ENCODE data around the gene HLA-DQA2.
A peak's percentile ranks its signal among the peaks of the same experiment; 100 is the strongest.
"Not testable (repeated sequence)": the region's sequence is repeated elsewhere in the genome, so short reads cannot be mapped to it uniquely, and the experiment has no call there.

The HLA-DQA2 gene

DNA sequence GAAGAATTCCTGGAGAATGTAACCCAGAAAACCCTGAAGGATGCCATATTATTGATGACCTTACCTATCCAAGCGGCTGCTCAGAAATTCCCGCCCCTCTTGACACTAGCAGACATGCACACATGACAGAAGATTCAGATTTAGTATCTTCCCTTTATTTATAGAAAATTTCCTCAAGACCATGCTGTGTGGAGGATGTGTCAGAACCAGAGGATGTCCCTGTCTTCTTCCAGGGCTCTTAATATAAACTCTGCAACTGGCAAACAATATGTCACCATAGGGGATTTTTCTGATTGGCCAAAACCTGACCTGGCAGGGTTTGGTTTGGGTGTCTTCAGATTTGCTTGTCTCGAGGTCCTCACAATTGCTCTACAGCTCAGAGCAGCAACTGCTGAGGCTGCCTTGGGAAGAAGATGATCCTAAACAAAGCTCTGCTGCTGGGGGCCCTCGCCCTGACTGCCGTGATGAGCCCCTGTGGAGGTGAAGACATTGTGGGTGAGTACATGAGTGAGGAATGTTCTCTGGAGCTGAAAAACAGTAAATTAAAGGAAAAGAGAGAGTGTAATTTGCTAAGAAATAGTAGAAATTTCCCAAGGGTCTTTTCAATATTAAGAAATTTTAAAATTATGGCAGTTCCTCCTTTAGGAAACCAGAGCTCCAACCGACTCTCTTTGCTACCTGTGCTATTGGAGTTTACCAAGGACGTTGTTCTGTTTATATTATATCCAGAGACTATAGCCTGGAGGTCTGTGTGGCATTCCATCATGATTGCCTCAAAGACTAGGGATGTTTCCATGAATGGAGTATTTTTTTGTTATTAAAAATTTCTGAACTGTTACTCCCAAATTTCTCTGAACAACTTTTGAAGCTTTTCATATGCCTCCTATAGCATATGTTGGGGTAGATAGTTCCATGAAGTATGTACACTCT, at the start of gene HLA-DQA2:
Gene HLA-DQA2, plus strand, starts transcription at position 361 of the 930 bp plus-strand sequence. Its CDS starts 53 bp downstream, at position 414.
- no peak for DNase-seq

DNA sequence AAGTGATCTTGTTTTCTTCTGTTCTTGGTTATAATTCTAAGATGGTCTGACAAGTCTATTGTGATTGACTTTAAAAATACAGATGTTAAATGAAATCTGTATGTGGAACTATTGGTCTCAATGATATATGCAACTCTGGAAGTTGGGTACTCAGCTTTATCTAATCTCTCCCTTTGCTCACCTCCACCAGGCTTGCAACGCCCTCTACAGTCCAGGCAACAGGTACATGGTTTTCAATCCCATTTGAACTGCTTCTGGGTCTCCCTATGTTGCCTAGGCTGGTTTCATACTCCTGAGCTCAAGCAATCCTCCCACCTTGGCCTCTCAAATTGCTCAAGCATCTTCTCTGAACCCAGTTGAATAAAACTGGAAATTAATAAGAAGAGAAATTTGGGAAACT, 49.2 kb upstream of the HLA-DQA2 start:
- peak; percentile 74 for DNase-seq

DNA sequence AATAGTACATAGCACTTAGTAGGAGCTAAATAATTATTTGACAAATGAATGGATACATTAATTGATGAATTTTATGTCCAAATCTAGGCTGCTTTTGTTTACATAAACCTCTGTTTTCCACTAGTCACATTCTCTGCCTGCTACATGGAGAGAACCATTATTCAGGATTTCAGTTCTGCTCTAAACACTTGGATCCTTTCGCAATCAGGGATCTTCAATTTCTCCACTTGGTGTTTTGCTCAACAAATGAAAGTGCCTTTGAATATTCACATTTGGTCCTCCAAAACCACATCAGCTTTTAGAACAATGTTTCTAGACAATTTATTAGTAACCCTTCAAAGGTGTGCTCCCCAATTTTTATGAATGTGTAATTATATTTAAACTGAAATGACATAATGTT, 44.2 kb upstream of the HLA-DQA2 start:
- no peak for DNase-seq

DNA sequence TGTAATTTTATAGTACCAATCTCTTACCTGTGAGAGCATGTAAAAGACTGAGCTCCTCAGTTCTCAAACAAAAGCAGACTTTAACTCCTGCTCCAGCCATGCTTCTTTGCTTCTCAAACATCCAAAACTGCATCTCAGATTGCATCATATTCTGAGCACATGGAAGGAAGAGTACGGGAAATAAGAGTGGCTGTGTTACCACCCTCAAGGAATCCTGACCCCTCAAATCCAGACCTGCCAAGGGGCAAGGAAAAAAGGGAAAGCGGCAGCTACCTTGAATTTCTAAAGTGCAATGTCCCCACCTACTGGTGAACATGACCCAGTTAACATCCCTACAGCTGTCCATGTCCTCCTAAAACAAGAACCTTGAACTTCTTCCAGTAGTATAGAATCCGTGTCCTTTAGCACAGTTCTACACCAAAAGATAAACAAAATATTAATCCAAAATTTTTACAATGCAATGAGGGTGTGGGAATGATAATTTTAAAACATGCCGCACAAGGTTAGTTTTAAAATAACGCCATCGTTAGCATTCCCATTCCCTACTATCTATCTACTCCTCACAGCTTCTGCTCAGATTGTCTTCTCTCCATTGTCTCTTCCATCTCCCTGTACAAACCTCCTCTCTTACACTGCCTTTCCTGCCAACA, 40.7 kb upstream of the HLA-DQA2 start:
- peak; percentile 61 for DNase-seq

DNA sequence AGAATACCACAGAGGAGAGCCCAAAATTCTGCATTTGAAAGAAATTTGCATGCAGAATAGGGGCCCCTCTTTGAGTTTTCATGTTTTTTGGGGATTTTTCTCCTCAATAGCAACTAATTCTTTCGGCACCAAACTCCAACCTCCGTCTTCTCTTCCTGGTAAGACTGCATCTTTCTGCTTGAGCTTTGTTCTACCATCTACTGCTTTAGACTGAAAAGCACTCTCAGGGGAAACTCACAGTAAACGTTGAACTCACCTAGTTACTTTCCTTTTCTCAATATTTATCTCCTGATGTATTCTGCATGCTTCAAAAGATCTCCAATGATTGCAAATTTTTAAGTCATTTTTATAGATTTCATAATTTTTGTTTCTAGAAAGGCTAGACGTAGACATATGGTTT, 37.8 kb upstream of the HLA-DQA2 start:
- DNase-seq, result no peak

DNA sequence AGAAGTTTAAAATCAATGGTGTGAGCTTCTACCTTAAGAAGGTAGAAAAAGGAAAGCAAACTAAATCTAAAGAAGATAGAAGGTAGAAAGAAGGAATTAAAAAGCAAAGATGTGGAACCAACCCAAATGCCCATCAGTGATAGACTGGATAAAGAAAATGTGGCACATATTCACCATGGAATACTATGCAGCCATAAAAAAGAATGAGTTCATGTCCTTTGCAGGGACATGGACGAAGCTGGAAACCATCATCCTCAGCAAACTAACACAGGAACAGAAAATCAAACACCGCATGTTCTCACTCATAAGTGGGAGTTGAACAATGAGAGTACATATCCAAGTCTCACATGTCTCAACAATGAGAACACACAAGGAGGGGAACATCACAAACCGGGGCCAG, 36.0 kb upstream of the HLA-DQA2 start:
- not testable (repeated sequence) for DNase-seq

DNA sequence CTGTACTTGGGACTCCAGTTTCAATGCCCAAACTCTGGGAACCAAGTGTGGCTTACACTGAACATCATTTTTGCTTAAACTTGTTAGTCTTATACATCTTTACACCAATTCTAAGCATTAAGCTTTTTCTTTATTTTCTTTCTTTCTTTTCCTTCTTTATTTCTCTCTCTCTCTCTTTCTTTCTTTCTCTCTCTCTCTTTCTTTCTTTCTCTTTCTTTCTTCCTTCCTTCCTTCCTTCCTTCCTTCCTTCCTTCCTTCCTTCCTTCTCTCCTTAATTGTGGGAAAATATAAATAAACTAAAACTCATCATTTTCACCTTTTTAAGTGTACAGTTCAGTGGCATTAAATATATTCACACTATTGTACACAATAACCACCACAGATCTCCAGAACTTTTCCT, 31.6 kb upstream of the HLA-DQA2 start:
- DNase-seq, result no peak

DNA sequence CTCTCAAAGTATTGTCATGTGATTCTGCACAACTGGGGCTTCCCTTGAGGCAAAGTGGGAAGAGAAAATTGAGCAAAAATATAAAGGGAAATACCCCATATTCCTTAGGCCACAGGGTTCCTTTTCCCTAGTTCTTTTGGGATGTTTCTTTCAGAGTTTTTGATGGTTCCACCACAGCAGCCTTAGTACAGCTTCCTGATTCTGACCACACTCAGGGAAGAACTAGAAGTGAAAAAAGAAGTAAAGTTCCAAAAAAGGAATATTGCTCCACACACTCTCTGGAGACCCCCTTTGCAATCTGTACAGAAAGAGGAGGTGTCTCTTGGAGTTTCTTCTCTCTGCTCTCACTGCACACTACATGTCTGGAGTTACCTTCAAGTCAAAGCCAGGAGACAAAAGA, 27.9 kb upstream of the HLA-DQA2 start:
- no peak for DNase-seq

DNA sequence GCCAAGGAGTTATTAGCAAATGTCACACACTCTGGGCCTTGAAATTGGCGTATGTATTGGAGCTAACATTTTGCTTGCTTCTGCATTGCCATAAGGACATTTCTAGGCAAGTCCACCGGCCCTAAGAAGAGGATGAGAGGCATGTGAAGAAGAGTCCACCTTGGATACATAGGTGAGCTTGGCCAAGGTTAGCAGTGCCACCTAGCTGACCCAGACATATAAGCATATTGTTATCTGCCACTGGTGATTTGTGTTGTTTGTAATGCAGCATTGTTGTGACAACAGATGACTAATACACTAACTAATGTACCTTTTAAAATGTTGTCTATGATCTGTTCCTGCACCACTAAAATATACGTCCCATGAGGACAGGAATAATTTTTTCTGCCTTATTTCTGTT, 24.8 kb upstream of the HLA-DQA2 start:
- DNase-seq, result no peak

DNA sequence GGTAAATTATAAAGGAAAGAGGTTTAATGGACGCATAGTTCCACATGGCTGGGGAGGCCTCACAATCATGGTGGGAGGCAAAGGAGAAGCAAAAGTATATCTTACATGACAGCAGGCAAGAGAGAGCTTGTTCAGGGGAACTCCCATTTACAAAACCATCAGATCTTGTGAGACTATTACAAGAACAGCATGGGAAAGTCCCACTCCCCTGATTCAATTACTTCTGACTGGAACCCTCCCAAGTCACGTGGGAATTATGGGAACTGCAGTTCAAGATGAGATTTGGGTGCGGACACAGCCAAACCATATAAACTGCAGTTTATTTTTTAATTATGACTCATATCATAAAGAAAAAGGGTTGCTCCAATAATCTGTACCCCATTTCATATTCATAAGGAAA, 22.3 kb upstream of the HLA-DQA2 start:
- DNase-seq, result no peak

DNA sequence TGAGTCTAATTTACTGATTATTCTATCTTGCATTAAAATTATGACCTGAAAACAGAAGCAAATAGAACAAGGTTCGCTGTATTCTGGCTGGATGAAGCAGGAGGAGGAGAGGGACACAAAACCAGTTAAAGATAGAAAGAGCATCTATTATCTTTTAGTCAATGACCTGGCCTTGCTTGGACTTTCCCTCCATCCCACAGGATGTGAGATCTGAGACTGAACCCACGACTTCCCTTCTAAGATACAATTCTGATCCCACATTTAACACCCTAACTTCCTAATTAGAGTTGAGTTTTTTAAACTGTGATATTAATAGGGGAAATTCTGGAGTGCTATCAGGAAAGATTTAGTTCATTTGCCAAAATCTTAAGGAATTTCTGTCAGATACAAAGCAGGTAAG, 3.1 kb upstream of the HLA-DQA2 start:
- DNase-seq, result no peak

DNA sequence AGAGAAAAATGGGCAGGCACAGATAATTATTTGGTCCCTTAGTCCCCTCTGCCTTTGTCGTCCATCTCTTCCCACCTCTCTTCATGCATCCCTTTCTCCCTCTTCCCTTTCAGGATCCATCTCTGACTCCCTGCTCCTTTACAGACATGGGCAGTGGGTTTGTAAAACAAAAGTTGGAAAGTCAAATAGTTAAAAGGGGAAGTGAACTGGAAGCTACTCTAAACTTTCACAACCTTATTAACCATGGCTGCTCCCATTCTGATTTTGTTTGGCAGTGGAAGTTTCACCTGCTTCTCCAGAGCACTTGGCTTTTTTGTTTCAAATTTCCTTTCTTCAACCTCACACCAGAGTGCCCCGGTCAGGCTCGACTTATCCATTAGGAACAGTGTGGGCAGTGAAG, 1.2 kb downstream of the HLA-DQA2 start:
- DNase-seq, result no peak

DNA sequence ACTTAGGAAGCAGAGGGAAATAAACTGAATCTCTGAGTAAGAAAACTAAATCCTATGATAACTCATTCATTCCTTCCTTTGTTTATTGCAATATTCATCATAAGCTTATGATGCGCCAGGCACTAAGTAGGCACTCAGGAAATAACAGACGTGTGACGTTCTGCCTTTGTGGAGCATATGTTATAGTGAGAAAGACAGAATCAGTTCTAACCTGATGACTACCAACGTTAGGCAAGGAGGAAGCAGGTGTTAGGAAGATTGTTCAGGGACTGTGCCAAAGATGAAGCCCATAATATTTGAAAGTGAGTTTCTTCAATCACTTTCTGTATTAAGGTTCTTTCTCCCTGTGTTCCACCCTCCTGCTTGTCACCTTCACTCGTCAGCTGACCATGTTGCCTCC, 3.6 kb downstream of the HLA-DQA2 start:
- no peak for DNase-seq

DNA sequence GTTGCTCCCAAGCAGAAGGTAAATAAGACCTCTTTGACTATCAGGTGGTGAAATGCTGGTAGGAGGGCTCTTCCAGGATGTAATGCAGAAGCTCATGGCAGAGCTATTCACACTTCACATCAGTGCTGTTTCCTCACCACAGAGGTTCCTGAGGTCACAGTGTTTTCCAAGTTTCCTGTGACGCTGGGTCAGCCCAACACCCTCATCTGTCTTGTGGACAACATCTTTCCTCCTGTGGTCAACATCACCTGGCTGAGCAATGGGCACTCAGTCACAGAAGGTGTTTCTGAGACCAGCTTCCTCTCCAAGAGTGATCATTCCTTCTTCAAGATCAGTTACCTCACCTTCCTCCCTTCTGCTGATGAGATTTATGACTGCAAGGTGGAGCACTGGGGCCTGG, 4.5 kb downstream of the HLA-DQA2 start:
- DNase-seq, result not testable (repeated sequence)

DNA sequence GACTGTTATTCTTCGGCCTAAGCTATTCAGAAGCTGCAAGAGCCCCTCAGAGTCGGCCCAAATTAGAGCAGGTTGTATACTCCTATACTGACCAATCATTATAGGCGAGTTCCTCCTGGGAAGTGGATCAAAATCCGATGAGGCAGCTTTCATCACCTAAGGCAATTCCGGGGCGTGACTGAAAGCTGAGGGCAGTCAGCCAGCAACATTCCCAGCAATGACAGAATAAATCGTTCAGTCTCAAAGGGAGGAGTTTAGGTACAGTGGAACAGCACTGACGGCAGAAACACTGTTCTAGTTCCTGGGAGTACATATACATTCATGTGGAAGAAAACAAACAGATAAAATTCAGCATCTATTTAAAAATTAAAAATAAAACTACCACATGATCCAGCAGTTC, 11.4 kb downstream of the HLA-DQA2 start:
- no peak for DNase-seq

DNA sequence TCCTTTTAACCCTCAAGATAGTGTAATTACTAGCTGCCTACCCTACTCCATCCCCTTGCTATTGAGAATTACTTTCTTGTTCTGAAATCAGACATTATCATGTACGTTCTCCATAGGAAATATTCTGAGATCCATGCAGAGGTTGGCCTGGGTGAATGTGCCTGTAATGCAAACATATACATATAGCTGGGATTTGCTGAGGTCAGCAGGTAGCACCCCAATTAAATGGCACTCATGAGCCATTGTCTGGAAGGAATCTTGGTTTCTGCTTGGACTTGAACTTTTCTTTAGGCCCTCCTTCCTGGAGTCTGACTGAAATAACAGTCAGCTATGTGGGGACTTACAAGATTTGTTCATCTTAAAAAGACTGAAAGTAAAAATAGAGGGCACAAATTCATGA, 18.5 kb downstream of the HLA-DQA2 start:
- no peak for DNase-seq

DNA sequence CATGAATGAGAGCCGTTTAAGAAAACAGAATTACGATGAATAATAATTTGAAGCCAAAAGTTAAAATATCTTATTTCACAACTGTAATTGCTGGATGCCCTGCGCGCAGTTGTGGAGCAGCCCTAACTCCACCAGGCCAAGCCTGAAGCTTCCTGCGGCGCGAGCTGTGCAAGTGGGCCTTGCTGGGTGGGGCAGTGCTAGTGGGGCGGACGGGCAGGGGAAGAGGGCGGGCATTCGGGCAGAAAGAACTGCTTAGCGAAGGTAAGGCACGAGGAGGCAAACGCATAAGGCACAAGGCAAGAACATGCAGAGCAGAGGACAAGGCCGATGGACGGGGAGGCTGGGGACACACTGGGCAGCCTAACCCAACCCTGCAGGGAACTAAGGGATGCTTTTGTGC, 19.9 kb downstream of the HLA-DQA2 start:
- no peak for DNase-seq

DNA sequence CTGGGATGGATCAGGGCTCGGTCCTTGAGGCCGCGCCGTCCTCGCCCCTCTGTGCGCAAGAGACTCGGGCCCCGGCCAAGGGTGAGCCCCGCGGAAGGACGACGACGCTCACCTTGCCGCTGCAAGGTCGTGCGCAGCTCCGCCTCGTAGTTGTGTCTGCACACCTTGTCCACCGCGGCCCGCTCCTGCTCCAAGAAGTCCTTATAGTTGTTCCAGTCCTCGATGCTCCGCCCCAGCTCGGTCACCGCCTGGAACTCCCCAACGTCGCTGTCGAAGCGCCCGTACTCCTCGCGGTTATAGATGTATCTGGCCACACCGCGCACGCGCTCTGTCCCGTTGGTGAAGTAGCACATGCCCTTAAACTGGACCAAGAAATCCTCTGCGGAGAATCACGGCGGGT, 20.4 kb downstream of the HLA-DQA2 start:
- no peak for DNase-seq

DNA sequence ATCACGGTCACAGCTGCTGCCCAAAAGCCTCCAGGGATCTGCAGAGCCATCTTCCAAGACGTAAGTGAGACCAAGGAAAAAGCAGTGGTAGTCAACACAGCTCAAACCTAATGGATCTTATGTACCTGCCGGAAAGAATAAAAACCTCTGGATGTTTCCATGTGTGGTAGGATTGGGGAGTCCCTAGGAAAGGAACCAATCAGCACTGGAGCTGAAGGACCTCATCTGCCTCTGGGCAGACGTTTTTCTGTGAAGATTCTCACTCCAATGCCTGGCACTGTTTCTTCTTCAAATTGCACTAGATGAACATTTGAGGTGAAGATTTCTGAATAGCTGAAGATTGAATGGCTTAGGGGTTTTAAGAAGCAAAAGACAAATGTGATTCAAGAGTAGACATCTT, 22.2 kb downstream of the HLA-DQA2 start, which contains the start of gene HLA-DQB2:
Gene HLA-DQB2, minus strand, starts transcription at position 112 of the 400 bp plus-strand sequence. Its CDS starts 62 bp downstream, at position 50.
- no peak for DNase-seq

DNA sequence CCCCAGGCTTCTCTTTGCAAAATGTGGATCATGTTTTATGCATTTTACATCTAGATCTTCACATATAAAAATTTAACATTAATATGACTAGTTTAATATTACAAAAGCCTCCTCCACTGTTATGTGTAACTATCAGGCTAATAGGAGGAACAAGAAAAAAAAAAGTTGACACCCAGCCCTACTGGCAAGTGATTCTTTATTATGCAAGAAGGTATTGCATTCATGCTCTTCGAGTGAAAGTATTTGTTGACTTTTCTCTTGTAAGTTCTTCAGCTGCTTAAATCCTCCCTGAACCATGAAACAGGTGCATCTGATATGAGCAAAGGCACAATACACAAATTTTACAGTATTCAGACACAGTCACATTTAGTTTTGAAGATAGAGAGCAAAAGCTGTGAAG, 22.9 kb downstream of the HLA-DQA2 start:
- DNase-seq, result no peak

DNA sequence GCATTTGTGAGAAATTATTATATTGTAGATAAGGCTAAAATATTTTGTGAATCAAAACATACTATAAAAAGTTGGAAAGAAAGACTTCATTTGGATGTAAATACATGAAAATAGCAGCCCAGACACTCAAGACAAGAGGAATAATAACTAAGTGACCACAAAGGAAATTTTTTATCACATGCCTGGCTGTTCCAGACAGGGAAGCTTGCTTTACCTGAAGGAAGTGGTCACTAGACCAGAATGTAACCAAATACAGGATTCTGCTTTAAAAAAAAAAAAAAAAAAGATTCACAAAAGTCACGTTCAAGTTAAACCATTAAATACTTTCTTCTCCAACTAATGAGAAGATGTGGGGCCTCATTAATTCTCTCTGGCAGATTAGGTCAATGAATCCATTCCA, 31.5 kb downstream of the HLA-DQA2 start:
- DNase-seq, result no peak

DNA sequence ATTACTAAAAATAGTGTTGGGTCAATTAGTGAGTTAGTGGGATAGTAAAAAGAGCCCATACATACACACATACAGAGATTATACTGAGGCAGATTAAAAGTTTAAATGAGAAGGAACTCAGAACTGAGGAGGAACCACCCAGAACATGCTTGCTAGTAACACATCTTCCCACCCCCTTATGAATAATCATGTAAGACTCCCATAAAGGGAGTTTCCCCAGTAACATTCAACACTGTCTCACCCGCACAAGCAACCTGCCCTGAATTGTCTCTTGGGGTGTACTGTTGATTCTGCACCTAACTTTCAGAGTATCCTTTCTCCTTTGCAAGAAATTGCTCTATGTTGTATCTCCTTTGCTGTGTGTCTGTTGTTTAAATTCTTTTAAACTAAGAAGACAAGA, 33.2 kb downstream of the HLA-DQA2 start:
- no peak for DNase-seq

DNA sequence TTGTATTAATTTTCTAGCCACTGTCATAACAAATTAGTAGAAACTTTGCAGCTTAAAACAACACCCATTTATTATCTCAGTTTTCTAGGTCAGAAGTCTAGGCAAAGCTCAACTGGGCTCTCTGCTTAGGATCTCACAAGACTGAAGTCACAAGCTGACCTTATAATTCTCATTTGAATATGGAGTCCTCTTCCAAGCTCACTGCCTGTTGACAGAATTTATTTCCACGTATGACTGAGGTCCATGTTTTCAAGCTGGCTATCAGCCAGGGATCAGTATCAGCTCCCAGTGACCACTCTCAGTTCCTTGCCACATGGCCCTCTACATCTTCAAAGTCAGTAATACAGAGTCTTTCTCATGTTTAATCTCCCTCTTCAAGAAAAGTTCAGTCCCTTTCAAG, 33.9 kb downstream of the HLA-DQA2 start:
- DNase-seq, result no peak

DNA sequence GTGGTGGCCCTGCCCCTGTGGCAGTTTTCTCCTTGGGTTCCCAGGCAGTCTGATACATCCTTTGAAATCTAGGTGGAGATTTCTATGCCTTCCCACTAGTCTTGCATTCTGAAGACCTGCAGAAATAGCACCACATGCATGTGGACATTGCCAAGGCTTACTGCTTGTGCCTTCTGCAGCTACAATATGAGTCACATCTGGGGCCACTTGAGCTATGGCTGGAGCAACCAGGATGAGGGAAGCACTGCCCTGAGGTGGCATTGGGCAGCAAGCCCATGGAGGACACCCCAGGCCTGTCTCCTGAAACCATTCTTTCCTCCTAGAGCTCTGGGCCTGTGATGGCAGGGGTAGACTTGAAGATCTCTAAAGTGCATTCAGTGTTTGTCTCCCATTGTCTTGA, 37.8 kb downstream of the HLA-DQA2 start:
- DNase-seq, result no peak

Measured in CD4-positive, alpha-beta T cell treated with Interleukin-10 for 1 hour (primary cell).